Endodermal cell (in vitro differentiated cells): ENCODE data around the gene TAB2. TPM values are rescaled to one million over a fixed set of nuclear protein-coding genes. Genes with fewer than 3 reads are reported as not detected.

Experiments used
- DNase-seq: peaks from one replicate; pipeline ENCODE4 v3.0.0-alpha.2; 2017
- H3K27ac ChIP-seq: 2 replicates; pipeline ENCODE4 v1.5.1; 2013; ENCODE audit warnings: mild to moderate bottlenecking, low read depth, low read length, moderate library complexity
- H3K27me3 ChIP-seq: 2 replicates; pipeline ENCODE4 v1.6.1; 2013; ENCODE audit warnings: mild to moderate bottlenecking, low read length, moderate library complexity; ENCODE audit not compliant: insufficient read depth, control insufficient read depth, poor library complexity, severe bottlenecking
- H3K36me3 ChIP-seq: 2 replicates; pipeline ENCODE4 v1.7.0; 2013; ENCODE audit warnings: mild to moderate bottlenecking, low read length, moderate library complexity; ENCODE audit not compliant: control insufficient read depth, insufficient read depth
- H3K4me1 ChIP-seq: one replicate; pipeline ENCODE4 v1.7.0; 2013; ENCODE audit warnings: low read length; ENCODE audit not compliant: control insufficient read depth, insufficient read depth
- H3K4me3 ChIP-seq: 2 replicates; pipeline ENCODE4 v1.5.1; 2013; ENCODE audit warnings: mild to moderate bottlenecking, low read length, moderate library complexity
- H3K9ac ChIP-seq: 2 replicates; pipeline ENCODE4 v1.6.1; 2013; ENCODE audit warnings: mild to moderate bottlenecking, low read length, moderate library complexity; ENCODE audit not compliant: poor library complexity, severe bottlenecking; ENCODE audit errors: extremely low read depth
- H3K9me3 ChIP-seq: 2 replicates; pipeline ENCODE4 v1.6.1; 2013; ENCODE audit warnings: mild to moderate bottlenecking, low read length, moderate library complexity; ENCODE audit not compliant: control insufficient read depth
- H3K27ac Mint-ChIP-seq: 2 replicates; pipeline ENCODE4 v1.8.0; 2020; ENCODE audit warnings: mixed read lengths
- H3K27me3 Mint-ChIP-seq: 2 replicates; pipeline ENCODE4 v1.8.0; 2021; ENCODE audit warnings: mild to moderate bottlenecking, mixed read lengths; ENCODE audit not compliant: insufficient read depth
- H3K36me3 Mint-ChIP-seq: 2 replicates; pipeline ENCODE4 v1.8.0; 2020; ENCODE audit warnings: low read depth, mixed read lengths
- H3K4me1 Mint-ChIP-seq: 2 replicates; pipeline ENCODE4 v1.8.0; 2020; ENCODE audit warnings: mixed read lengths
- H3K4me3 Mint-ChIP-seq: 2 replicates; pipeline ENCODE4 v1.8.0; 2020; ENCODE audit warnings: mild to moderate bottlenecking, moderate library complexity, mixed read lengths
- H3K9me3 Mint-ChIP-seq: 2 replicates; pipeline ENCODE4 v1.8.0; 2020; ENCODE audit warnings: mild to moderate bottlenecking, mixed read lengths
- WGBS, 2 experiments: methylation state at CpG; one replicate each; pipeline versions ENCODE4 v1.1.5 to v1.1.7; 2013; ENCODE audit warnings: missing lambda C conversion rate in 2 of 2, mixed read lengths in 1 of 2; ENCODE audit not compliant: insufficient coverage in 1 of 2, insufficient read length in 1 of 2; 5-methylcytosine and 5-hydroxymethylcytosine counted together
- total RNA-seq, 2 donors: library from RNA; stranded (reverse); fragmentation: NEBNext Ultra II Directional in 1 of 2; extraction: Animal tissue kit (Norgen Biotek cat#: 25700) in 1 of 2; gene quantifications; 2 replicates in 1 of 2; 3 replicates in 1 of 2; pipeline ENCODE4 v1.2.1, GENCODE V29; 2021
- TF ChIP-seq, protein P1 (sequence below): fragments of 200-600 bp; sonication (generic); conservative IDR thresholded peaks from 2 replicates; pipeline ENCODE4 v1.5.0; 2021; ENCODE audit warnings: antibody characterized with exemption, mild to moderate bottlenecking

TAB2 gene
- total RNA-seq, 2 donors from 2014 or later = 51.1 to 54.8 TPM

GRCh38 chr6:149368065-149368464 is 50.6 kb downstream of the TAB2 start:
- Histone ChIP-seq H3K9me3 (no peaks in the 10 kb centered on the region), H3K9ac (no peak overlapping the region), H3K4me3 (no peak overlapping the region), H3K36me3 (peaks cover 13% of the 10 kb centered on the region), H3K27me3 (no peaks in the 10 kb centered on the region), H3K4me1 (peaks cover 3% of the 10 kb centered on the region), H3K27ac (no peak overlapping the region)
- H3K27me3 Mint-ChIP-seq = no peaks in the 10 kb centered on the region
- DNase-seq = no peak
- no peak overlapping the region for H3K27ac Mint-ChIP-seq
- TF ChIP-seq, protein P1, sequence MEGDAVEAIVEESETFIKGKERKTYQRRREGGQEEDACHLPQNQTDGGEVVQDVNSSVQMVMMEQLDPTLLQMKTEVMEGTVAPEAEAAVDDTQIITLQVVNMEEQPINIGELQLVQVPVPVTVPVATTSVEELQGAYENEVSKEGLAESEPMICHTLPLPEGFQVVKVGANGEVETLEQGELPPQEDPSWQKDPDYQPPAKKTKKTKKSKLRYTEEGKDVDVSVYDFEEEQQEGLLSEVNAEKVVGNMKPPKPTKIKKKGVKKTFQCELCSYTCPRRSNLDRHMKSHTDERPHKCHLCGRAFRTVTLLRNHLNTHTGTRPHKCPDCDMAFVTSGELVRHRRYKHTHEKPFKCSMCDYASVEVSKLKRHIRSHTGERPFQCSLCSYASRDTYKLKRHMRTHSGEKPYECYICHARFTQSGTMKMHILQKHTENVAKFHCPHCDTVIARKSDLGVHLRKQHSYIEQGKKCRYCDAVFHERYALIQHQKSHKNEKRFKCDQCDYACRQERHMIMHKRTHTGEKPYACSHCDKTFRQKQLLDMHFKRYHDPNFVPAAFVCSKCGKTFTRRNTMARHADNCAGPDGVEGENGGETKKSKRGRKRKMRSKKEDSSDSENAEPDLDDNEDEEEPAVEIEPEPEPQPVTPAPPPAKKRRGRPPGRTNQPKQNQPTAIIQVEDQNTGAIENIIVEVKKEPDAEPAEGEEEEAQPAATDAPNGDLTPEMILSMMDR = no peak
- 100% methylated on average over 1 of the region's 1 CpG for WGBS, 2 experiments
- peaks cover 9% of the 10 kb centered on the region for H3K4me1 Mint-ChIP-seq
- H3K36me3 Mint-ChIP-seq = peaks cover 8% of the 10 kb centered on the region
- no peaks in the 10 kb centered on the region for H3K9me3 Mint-ChIP-seq
- no peak overlapping the region for H3K4me3 Mint-ChIP-seq

- Mint-ChIP-seq H3K4me1 (peaks cover 2% of the 10 kb centered on the region), H3K4me3 (no peak overlapping the region), H3K27me3 (no peaks in the 10 kb centered on the region), H3K9me3 (no peaks in the 10 kb centered on the region), H3K36me3 (peaks cover 19% of the 10 kb centered on the region), H3K27ac (no peak overlapping the region)
- no peak for DNase-seq
- no peaks in the 10 kb centered on the region for H3K27me3 ChIP-seq
- H3K9me3 ChIP-seq = no peaks in the 10 kb centered on the region
- TF ChIP-seq, protein P1 = no peak
- H3K27ac ChIP-seq = no peak overlapping the region
- H3K9ac ChIP-seq = no peak overlapping the region
- no peak overlapping the region for H3K4me3 ChIP-seq
- peaks cover 33% of the 10 kb centered on the region for H3K36me3 ChIP-seq
- no peaks in the 10 kb centered on the region for H3K4me1 ChIP-seq
Observed at GRCh38 chr6:149371154-149371553, 53.6 kb downstream of the TAB2 start.

DNA sequence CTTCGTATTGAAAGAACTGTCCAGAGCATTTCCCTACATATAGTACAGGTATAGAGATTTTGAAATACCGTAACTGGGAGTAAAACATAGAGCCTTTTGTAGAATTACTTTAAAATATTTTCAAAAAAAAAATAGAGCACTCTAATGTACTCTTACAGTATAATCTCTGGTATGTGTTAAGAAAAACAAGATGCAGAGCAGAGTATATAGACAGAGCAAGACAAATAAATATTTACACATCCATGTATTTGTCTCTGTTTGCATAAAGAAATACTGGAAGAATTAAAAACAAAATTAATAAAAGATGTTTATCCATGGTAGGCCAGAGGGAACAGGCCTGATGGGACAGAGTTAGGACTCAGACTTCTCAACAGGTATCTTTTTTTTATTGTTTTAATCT is 54.5 kb downstream of the TAB2 start:
- 100% methylated on average over 1 of the region's 2 CpGs; no CpG with 5 or more reads in 1 of the 2 experiments for WGBS, 2 experiments
- peaks cover 33% of the 10 kb centered on the region for H3K36me3 ChIP-seq
- H3K9me3 Mint-ChIP-seq = peaks cover 2% of the 10 kb centered on the region
- H3K27ac ChIP-seq = no peak overlapping the region
- H3K4me3 ChIP-seq = no peak overlapping the region
- H3K9ac ChIP-seq = no peak overlapping the region
- TF ChIP-seq, protein P1 = no peak
- no peaks in the 10 kb centered on the region for H3K27me3 ChIP-seq
- no peaks in the 10 kb centered on the region for H3K27me3 Mint-ChIP-seq
- no peak overlapping the region for H3K27ac Mint-ChIP-seq
- H3K4me1 ChIP-seq = no peaks in the 10 kb centered on the region
- H3K9me3 ChIP-seq = no peaks in the 10 kb centered on the region
- DNase-seq = no peak
- peaks cover 2% of the 10 kb centered on the region for H3K4me1 Mint-ChIP-seq
- H3K36me3 Mint-ChIP-seq = peaks cover 24% of the 10 kb centered on the region
- no peak overlapping the region for H3K4me3 Mint-ChIP-seq
